Fibroblast of skin of left quadriceps (primary cell): ENCODE results near the gene RAD23A.
"Not testable (repeated sequence)": the region's sequence is repeated elsewhere in the genome, so short reads cannot be mapped to it uniquely, and the experiment has no call there.

Experiments used
- DNase-seq, 2 experiments: peaks; one replicate each; pipeline ENCODE4 v3.0.0-alpha.2; 2013; ENCODE audit warnings: low read depth in 2 of 2

RAD23A gene

DNA sequence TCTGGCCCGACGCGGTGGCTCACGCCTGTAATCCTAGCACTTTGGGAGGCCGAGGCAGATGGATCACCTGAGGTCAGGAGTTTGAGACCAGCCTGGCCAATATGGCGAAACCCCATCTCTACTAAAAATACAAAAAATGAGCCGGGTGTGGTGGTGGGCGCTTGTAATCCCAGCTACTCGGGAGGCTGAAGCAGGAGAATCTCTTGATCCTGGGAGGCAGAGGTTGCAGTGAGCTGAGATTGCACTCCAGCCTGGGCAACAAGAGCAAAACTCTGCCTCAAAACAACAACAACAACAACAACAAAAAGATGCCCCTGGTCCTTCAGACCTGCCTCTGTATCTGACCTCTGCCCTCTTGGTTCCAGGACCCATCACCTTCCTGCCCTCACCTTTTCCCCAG, 9.9 kb downstream of the RAD23A start:
- not testable (repeated sequence) for DNase-seq

DNA sequence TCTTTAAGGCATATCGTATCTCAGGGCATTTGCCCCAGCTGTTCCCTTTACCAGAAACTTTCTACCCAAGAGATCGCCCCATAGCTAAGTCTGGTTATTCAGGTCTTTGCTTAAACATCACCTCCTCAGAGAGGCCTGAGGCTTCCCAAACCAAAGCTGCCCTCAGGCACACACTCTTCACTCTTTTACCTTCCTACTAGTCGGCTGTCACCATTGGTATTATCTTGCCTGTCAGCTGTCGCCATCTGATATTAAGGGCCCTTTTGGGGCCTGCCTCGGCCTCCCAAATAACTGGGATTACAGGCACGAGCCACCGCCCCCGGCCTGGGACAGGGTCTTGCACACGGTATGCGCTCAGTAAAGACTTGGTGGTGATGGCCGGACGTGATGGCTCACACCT, 10.3 kb downstream of the RAD23A start:
- DNase-seq, result no peak

DNA sequence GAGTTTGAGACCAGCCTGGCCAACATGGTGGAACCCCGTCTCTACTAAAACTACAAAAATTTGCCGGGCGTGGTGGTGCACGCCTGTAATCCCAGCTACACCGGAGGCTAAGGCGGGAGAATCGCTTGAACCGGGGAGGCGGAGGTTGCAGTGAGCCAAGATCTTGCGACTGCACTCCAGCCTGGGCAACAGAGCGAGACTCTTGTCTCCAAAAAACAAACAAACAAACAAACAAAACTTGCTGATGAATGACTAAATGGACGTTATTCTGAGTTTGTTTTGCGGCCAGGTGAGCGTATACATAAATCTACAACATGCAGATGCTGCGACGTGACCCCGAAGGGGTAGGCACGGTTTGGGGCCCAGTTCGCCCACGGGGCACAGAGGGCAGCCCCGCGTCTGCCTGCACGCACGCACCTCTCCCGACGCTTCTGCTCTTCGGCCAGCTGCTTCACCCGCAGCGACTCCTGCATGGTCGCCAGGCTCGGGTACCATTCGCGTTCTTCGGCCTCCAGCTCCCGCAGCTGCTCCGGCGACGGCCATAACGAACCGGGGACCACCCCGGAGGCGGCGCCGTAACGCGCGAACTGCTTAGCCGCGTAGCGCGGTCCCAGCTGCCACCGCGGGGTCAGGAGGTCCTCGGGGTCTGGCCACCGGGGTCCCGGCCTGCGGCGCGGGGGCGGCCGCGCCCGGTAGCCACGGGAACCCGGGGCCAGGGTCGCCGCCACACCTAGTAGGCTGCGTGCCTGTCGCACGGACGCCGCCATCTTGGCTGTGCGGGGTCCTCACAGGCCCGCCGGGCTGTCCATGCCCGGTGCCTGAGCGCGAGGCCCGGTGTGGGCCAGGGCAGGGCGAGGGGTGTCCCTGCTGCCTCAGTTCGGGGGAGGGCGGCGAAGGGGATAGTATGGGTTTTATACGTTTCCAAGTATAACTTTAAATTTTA, 11.1 kb downstream of the RAD23A start, which contains the start of gene GADD45GIP1:
GADD45GIP1 (minus strand) TSS at position 778 of the 943 bp plus-strand sequence; CDS start at position 767, 11 bp downstream.
- no peak for DNase-seq

DNA sequence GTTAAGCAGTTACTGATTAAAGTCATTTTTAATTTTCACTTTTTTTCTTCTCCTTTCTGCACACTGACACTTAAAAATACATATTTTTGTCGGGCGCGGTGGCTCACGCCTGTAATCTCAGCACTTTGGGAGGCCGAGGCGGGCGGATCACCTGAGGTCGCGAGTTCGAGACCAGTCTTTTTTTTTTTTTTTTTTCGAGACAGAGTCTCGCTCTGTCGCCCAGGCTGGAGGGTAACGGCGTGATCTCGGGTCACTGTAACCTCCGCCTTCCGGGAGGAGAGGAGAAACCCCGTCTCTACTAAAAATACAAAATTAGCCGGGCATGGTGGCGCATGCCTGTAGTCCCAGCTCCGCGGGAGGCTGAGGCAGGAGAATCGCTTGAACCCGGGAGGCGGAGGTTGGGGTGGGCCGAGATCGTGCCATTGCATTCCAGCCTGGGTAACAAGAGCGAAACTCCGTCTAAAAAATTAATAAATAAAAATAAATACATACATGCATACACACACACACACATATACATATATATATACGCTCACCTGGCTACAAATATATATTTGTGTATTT, 11.8 kb downstream of the RAD23A start:
- not testable (repeated sequence) for DNase-seq

DNA sequence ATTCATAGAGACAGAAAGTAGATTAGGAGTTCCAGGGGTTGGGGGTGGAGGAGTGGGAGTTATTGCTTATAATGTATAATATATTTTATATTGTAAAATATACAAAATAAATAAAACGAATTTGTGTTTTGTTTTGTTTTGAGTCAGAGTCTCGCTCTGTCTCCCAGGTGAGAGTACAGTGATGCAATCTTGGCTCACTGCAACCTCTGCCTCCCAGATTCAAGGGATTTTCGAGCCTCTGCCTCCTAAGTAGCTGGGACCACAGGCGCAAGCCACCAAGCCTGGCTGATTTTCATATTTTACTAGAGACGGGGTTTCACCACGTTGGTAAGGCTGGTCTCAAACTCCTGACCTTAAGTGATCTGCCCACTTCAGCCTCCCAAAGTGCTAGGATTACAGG, 13.8 kb downstream of the RAD23A start:
- DNase-seq, result no peak

DNA sequence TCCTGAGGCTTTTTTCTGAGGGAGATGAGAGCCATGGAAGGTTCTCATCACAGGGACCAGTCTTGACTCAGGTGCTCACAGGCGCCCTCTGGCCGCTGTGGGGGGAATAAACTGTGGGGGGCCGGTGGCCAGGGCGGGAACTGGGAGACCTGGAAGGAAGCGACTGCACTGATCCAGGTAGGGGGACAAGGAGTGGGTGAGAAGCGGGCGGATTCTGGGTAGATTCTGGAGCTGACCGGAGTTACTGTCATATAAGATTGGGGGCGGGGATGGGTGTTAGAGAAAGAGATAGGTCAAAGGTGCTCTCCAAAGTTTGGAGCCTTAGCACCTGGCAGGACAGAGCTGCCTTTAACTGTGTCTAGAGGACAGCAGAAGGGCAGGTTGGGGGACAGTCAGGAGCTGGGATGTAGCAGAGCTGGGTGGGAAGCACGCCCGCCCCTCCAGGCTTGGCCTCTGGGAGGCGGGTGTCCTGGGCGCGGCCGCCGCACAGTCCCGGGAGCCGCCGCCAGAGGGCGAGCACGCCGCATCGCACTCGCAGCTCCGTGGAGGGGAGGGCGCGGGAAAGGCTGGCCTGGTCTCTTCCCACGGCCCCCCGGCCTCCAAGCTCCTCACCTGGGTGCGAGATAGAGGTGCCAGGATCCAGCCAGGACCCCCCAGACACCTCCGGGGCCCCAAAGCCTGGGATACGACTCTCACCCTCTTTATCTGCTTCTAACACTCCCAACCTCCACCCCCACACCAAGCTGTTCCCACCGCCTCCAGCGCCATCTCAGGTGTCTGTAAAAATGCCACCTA, 19.6 kb downstream of the RAD23A start:
- DNase-seq, result no peak

DNA sequence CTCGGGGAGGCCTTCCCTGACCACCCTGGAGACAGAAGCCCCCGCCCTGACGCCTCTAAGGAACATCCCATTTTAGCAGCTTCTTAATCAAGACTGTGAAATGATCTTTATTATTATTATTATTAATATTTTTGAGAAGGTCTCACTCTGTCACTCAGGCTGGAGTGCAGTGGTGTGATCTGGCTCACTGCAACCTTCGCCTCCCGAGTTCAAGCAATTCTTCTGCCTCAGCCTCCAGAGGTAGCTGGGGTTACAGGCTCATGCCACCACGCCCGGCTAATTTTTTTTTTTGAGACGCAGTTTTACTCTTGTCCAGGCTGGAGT, 20.1 kb downstream of the RAD23A start:
- DNase-seq, result no peak

DNA sequence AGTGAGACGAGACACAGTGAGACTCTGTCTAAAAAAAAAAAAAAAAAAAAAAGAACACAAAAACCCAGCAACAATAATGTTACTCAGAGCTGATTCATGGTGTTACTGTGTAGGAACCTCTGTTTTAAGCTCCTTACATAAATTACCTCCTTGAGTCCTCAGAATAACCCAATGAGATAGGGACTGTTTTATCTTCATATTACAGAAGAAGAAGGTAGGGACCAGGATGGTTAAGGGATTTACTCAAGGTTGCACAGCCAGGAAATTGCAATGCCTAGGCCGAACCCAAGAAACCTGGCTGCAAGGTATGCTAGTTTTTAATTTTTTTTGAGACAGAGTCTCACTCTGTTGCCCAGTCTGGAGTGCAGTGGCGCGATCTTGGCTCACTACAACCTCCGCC, 22.2 kb downstream of the RAD23A start:
- DNase-seq, result no peak

DNA sequence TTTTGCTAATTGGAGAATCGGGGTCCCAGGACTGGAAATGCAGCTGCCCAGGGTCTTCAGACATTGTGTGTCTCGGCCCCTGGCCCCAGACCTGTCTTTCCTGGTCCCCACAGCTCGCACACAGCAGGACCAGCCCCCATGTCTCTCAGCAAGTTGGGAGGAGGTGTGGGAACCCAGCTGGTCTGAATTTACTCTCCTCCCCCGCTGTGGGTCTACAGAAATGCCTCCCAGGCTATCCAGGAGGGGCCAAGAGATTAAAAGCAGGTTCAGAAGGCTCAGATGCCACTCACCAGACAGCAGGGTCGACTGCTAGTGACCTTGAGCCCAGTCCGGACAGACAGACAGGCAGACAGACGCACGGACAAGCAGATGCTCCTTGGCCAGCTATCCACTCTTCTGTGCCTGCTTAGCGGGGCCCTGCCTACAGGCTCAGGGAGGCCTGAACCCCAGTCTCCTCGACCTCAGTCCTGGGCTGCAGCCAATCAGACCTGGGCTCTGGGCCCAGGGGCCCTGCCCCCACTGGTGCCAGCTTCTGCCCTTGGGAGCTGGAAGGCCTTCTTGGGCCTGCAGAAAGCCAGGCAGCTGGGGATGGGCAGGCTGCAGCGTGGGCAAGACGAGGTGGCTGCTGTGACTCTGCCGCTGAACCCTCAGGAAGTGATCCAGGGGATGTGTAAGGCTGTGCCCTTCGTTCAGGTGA, 23.8 kb downstream of the RAD23A start, which contains the start of gene DAND5:
DAND5 (plus strand) TSS at position 285 of the 697 bp plus-strand sequence; CDS start at position 370, 85 bp downstream.
- no peak for DNase-seq

DNA sequence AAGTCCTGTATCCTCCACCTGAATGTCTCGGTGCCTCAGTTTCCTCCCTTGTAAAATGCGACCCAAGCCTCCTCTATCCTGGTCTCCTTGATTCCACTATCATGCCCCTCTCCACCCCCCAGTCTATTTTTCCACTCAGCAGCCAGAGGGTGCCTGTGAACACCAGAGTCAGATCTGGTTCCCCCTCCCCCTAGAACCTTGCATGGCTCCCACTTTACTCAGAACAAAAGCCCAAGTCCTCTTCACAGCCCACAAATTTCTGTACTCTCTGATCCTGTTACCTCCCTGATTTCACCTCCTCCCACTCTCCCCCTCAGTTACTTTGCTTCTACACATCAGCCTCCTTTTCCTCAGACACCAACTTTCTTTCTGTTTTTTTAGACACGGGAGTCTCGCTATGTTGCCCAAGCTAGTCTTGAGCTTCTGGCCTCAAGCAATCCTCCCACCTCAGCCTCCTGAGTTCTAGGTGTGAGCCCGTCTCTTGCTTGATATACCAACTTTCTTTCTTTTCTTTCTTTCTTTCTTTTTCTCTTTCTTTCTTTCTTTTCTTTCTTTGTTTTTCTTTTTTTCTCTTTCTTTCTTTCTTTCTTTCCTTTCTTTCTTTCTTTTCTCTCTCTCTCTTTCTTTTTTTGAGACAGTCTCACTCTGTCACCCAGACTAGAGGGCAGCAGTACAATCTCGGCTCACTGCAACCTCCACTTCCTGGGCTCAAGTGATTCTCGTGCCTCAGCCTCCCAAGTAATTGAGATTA, 24.6 kb downstream of the RAD23A start:
- DNase-seq, result no peak

DNA sequence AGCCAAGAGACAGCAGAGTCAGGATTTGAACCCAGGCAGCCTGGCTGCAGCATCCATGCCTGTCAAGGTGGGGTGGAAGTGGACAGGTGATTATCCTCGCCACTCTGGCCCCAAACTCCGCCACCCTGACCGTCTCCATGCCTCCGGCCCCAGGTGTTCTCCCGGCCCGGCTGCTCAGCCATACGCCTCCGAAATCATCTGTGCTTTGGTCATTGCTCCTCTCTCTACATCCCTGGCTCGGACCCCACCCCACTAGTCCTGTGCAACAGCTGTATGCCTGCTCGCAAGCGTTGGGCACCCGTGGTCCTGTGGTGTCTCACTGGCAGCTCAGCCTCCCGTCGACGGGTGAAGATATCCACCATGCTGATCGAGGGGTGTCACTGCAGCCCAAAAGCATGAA, 27.6 kb downstream of the RAD23A start:
- DNase-seq, result no peak

DNA sequence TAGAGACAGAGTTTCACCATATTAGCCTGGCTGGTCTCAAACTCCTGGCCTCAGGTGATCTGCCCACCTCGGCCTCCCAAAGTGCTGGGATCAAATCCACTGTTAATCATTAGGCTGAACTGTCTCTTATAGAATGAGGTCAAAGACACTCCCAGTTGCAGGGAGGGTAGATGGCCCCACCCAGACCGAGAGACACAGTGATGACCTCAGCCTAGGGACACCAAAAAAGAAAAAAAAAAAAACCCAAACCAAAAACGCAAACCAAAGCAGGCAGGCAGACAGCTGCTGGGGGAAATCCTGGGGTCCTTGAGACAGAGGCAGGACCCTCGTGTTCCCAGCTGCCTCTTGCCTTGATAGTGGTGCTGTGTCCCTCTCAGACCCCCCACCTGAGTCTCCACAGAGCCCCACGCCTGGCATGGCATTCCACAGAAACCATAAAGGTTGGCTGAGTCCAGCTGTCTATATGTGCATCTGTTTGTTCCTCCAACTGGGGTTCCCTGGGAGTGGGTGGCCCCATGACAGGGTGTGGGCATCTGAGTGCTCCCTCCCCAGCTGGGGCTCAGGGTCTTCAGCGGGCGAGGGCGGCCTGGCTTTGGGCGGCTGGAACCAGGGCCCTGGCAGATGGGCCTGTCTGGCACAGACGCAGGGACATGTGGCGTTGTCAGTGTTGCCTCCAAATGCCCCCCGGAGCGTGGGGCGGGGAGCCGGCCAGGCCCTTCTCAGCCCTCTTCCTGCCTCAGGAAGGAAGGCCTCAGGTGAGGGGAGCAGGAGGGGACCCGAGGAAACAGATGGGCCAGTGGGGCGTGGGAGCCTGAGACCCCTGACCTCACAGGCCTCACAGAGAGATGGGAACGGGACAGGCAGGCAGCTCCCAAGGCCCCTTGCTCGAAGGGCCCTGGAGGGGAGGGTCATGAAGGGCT, 28.9 kb downstream of the RAD23A start:
- DNase-seq, result no peak

DNA sequence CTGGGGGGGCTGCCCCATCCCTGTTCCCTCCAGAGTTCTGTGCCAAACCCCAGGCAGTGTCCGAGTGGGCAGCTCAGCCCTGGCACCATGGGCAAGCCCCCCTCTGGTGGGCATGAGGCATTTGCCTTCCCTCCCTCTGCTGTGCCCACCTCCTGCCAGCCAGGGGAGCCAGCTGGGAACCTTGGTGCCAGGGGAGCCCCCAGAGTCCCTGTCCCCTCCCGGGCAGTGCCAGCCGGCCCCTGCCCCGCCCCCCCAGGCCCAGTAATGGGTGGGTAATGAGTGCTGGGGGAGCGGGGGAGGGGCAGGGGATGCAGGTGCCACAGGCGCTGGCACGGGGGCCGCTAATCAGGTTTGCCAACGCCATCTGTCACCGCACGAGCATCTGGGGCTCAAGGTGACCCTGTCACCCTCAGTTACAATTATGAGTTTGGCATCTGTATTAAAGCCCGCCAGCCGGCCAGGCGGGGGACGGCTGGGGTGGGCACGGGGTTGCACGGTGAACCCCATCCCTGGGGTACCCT, 29.6 kb downstream of the RAD23A start:
- no peak for DNase-seq

DNA sequence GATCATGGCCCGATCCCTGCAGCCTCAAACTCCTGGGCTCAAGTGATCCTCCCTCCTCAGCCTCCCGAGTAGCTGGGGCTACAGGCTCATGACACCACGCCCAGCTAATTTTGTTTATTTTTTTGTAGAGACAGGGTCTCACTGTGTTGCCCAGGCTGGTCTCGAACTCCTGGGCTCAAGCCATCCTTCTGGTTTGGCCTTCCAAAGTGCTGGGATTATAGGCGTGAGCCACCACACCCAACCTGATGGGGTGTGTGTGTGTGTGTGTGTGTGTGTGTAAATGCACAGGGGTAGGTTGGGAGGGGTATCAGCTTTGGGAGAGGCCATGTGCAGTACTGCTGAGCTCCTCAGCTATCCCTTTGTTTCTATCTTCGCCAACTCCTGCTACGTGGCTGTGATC, 30.4 kb downstream of the RAD23A start:
- not testable (repeated sequence) for DNase-seq

DNA sequence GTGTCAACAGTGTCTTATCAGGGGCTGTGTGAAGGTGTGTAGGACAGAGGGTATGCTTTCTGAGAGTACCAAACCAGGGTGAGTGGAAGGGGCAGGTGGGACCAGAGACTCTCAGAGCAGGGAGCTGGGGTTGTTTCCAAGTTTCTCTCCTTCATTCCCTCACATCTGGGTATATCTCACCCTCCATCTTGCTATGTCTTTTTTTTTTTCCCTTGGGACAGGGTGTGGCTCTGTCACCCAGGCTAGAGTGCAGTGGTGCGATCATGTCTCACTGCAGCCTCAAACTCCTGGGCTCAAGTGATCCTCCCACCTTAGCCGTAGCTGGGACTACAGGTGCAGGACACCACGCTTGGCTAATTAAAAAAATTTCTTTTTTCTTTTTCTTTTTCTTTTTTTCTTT, 34.3 kb downstream of the RAD23A start:
- no peak for DNase-seq

DNA sequence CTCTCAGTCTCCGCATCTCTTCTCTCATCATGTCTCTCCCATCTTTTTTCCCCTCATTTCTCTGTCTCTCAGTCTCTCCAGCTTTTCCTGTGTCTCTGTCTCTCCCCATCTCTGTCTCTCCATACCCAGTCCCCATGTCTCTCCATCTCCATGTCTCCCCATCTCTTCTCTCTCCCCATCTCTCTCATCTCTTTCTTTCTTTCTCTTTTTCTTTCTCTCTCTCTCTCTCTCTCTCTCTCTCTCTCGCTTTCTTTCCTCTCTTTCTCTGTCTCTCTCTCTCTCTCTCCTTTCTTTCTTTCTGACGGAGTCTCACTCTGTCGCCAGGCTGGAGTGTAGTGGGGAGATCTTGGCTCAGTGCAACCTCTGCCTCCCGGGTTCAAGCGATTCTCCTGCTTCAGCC, 37.0 kb downstream of the RAD23A start:
- no peak for DNase-seq

DNA sequence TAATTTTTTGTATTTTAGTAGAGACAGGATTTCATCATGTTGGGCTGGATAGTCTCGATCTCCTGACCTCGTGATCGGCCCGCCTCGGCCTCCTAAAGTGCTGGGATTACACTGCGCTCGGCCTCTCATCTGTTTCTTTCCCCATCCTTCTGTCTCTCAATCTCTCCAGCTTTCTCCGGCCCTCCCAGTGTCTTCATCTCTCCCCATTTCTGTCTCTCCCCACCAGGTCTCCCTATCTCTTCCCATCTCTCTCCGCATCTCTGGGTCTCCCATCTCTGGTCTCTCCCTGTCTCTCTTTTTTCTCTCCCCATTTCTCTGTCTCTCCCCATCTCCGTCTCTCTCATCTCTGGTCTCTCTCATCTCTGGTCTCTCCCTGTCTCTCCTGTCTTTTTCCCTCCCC, 37.4 kb downstream of the RAD23A start:
- no peak for DNase-seq

DNA sequence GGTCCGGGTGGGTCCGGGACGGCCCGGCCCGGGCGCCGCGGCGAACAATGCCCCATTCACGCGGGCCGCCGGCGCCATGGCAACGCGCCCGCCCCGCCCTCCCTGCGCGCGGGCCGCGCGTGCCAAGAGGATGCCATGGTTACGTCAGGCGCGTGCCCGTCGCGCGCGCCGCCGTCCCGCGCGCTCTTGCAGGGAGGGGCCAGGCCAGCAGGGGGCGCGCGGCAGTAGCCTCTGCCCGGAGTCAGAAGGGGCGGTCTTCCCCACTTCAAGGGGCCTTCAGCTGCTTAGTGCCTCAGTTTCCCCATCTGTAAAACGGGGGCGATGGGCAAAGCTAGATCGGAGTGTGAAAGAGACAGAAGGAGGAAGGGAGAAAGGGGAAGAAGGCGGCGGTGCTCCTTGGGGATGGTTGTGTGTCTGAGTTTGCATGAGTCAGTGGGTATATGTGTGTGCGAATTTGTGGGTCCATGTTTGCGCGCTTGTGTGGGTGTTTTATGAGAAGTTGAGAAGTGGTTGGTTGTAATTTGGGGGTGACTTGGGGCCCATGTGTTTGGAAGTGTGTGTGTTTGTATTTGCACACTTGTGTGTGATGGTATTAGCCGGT, 38.0 kb downstream of the RAD23A start:
- peak; percentile 57 to 64 for DNase-seq

DNA sequence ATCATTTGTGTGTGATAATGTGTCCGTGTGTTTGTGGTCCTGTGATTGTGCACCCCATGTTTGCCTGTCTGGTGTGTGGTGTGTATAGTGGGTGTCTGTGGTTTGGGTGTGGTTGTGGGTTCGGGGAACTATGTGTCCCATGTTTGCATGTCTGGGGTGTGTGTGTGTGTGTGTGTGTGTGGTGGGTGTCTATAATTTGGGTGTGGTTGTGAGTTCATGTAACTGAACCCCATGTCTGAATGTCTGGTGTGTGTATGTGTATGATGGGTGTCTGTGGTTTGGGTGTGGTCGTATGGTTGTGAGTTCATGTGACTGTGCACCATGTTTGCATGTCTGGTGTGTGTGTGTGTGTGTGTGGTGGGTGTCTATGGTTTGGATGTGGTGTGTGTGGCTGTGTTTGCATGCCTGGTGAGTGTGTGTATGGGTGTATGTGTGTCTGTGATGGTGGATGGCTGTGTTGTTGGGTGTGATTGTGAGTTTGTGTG, 38.5 kb downstream of the RAD23A start:
- DNase-seq, result no peak
